ENCODE data around the gene COL27A1. TPM values are rescaled to one million over a fixed set of nuclear protein-coding genes. Genes with fewer than 3 reads are reported as not detected.

Gene COL27A1
- total RNA-seq, 2 experiments from 2014 or later = 0.87 to 1.2 TPM

GRCh38 chr9:114178756-114179450 lies 23.6 kb downstream of the COL27A1 start:
- no peak overlapping the region for H3K4me3 Mint-ChIP-seq
- no peak for ATAC-seq (ENCODE audit: poor library complexity)
- H3K9me3 ChIP-seq (ENCODE audit: control insufficient read depth in 1 of 2, insufficient read depth in 1 of 2, low read length in 2 of 2) = no peaks in the 10 kb centered on the region
- H3K27me3 ChIP-seq (ENCODE audit: control insufficient read depth in 1 of 2, insufficient read depth in 2 of 2, low read length in 2 of 2) = no peaks in the 10 kb centered on the region
- H3K27ac Mint-ChIP-seq = no peak overlapping the region
- ChIA-PET CTCF (interaction anchor here (0.7 kb wide), 1 partner anchor 607 kb away, joined by 3 read pairs; no protein-coding TSS in a partner anchor), POLR2A (no interaction called here)
- no peak for DNase-seq
- H3K36me3 ChIP-seq (ENCODE audit: insufficient read depth, low read length) = no peaks in the 10 kb centered on the region
- H3K27ac ChIP-seq (ENCODE audit: low read depth in 1 of 2, low read length in 2 of 2) = no peak overlapping the region
- peaks cover 4% of the 10 kb centered on the region for H3K27me3 Mint-ChIP-seq
- no peaks in the 10 kb centered on the region for H3K9me3 Mint-ChIP-seq
- H3K36me3 Mint-ChIP-seq (ENCODE audit: low read depth) = no peaks in the 10 kb centered on the region
- no peak for TF ChIP-seq CTCF (IDR thresholded peaks at IDR 0.05)
- intact Hi-C loops (cut with DNase I, micrococcal nuclease) = no loop called here
- no peaks in the 10 kb centered on the region for H3K4me1 ChIP-seq (ENCODE audit: insufficient read depth, low read length)
- H3K4me3 ChIP-seq (ENCODE audit: low read length) = no peak overlapping the region
- no peaks in the 10 kb centered on the region for H3K4me1 Mint-ChIP-seq (ENCODE audit: low read depth)

GRCh38 chr9:114179516-114179915 lies 24.2 kb downstream of the COL27A1 start:
- TF ChIP-seq CTCF (IDR thresholded peaks at IDR 0.05) = no peak
- no peak overlapping the region for H3K27ac Mint-ChIP-seq
- no peaks in the 10 kb centered on the region for H3K36me3 ChIP-seq (ENCODE audit: insufficient read depth, low read length)
- H3K4me3 Mint-ChIP-seq = no peak overlapping the region
- ATAC-seq (ENCODE audit: poor library complexity) (no peak), DNase-seq (no peak)
- H3K27me3 Mint-ChIP-seq = peaks cover 4% of the 10 kb centered on the region
- ChIA-PET POLR2A (no interaction called here), CTCF (interaction anchor here (0.7 kb wide), 1 partner anchor 607 kb away, joined by 3 read pairs; no protein-coding TSS in a partner anchor)
- H3K36me3 Mint-ChIP-seq (ENCODE audit: low read depth) = no peaks in the 10 kb centered on the region
- H3K9me3 Mint-ChIP-seq = no peaks in the 10 kb centered on the region
- H3K4me1 Mint-ChIP-seq (ENCODE audit: low read depth) = no peaks in the 10 kb centered on the region
- H3K27ac ChIP-seq (ENCODE audit: low read depth in 1 of 2, low read length in 2 of 2) = no peak overlapping the region
- H3K4me1 ChIP-seq (ENCODE audit: insufficient read depth, low read length) = no peaks in the 10 kb centered on the region
- intact Hi-C loops (cut with DNase I, micrococcal nuclease) = no loop called here
- no peaks in the 10 kb centered on the region for H3K9me3 ChIP-seq (ENCODE audit: control insufficient read depth in 1 of 2, insufficient read depth in 1 of 2, low read length in 2 of 2)
- H3K27me3 ChIP-seq (ENCODE audit: control insufficient read depth in 1 of 2, insufficient read depth in 2 of 2, low read length in 2 of 2) = no peaks in the 10 kb centered on the region
- no peak overlapping the region for H3K4me3 ChIP-seq (ENCODE audit: low read length)

GRCh38 chr9:114180696-114181606 lies 25.6 kb downstream of the COL27A1 start:
- CTCF ChIA-PET = no interaction called here
- no peak overlapping the region for H3K27ac ChIP-seq (ENCODE audit: low read depth in 1 of 2, low read length in 2 of 2)
- no peaks in the 10 kb centered on the region for H3K27me3 ChIP-seq (ENCODE audit: control insufficient read depth in 1 of 2, insufficient read depth in 2 of 2, low read length in 2 of 2)
- H3K27me3 Mint-ChIP-seq = peaks cover 4% of the 10 kb centered on the region
- POLR2A ChIA-PET = no interaction called here
- no peak overlapping the region for H3K27ac Mint-ChIP-seq
- H3K36me3 ChIP-seq (ENCODE audit: insufficient read depth, low read length) = no peaks in the 10 kb centered on the region
- no peaks in the 10 kb centered on the region for H3K4me1 ChIP-seq (ENCODE audit: insufficient read depth, low read length)
- TF ChIP-seq CTCF (IDR thresholded peaks at IDR 0.05) = no peak
- H3K4me1 Mint-ChIP-seq (ENCODE audit: low read depth) = no peaks in the 10 kb centered on the region
- no peaks in the 10 kb centered on the region for H3K9me3 Mint-ChIP-seq
- ATAC-seq (ENCODE audit: poor library complexity) = no peak
- DNase-seq = no peak
- H3K4me3 ChIP-seq (ENCODE audit: low read length) = no peak overlapping the region
- no peak overlapping the region for H3K4me3 Mint-ChIP-seq
- H3K9me3 ChIP-seq (ENCODE audit: control insufficient read depth in 1 of 2, insufficient read depth in 1 of 2, low read length in 2 of 2) = no peaks in the 10 kb centered on the region
- intact Hi-C loops (cut with DNase I, micrococcal nuclease) = no loop called here
- H3K36me3 Mint-ChIP-seq (ENCODE audit: low read depth) = no peaks in the 10 kb centered on the region
